ENCODE results near the gene ZNF705A.
"Not testable (repeated sequence)": the region's sequence is repeated elsewhere in the genome, so short reads cannot be mapped to it uniquely, and the experiment has no call there.

The ZNF705A gene

GRCh38 chr12:8143261-8143660 lies 13.6 kb upstream of the ZNF705A start:
- H3K4me3 ChIP-seq (replicated peaks in 1 of 2; ENCODE audit: low read depth in 2 of 2, low read length in 2 of 2): no peak overlapping the region
- DNase-seq (ENCODE audit: low read depth in 2 of 2): no peak
- no peak for TF ChIP-seq CTCF (IDR thresholded peaks at IDR 0.05; ENCODE audit: low read depth, low read length)

GRCh38 chr12:8145754-8146441 lies 10.9 kb upstream of the ZNF705A start:
- DNase-seq (ENCODE audit: low read depth in 2 of 2): peak; percentile 81 to 93
- TF ChIP-seq CTCF (IDR thresholded peaks at IDR 0.05; ENCODE audit: low read depth, low read length): no peak
- H3K4me3 ChIP-seq (replicated peaks in 1 of 2; ENCODE audit: low read depth in 2 of 2, low read length in 2 of 2): peak overlapping the region in 1 of 2 donors; percentile 21

GRCh38 chr12:8146442-8146771 lies 10.4 kb upstream of the ZNF705A start:
- no peak for TF ChIP-seq CTCF (IDR thresholded peaks at IDR 0.05; ENCODE audit: low read depth, low read length)
- no peak for DNase-seq (ENCODE audit: low read depth in 2 of 2)
- peak overlapping the region in 1 of 2 donors; percentile 21 for H3K4me3 ChIP-seq (replicated peaks in 1 of 2; ENCODE audit: low read depth in 2 of 2, low read length in 2 of 2)

GRCh38 chr12:8154526-8154925 lies 2.3 kb upstream of the ZNF705A start:
- TF ChIP-seq CTCF (IDR thresholded peaks at IDR 0.05; ENCODE audit: low read depth, low read length): no peak
- H3K4me3 ChIP-seq (replicated peaks in 1 of 2; ENCODE audit: low read depth in 2 of 2, low read length in 2 of 2): no peak overlapping the region
- no peak for DNase-seq (ENCODE audit: low read depth in 2 of 2)

- no peak for TF ChIP-seq CTCF (IDR thresholded peaks at IDR 0.05; ENCODE audit: low read depth, low read length)
- DNase-seq (ENCODE audit: low read depth in 2 of 2): no peak
- H3K4me3 ChIP-seq (replicated peaks in 1 of 2; ENCODE audit: low read depth in 2 of 2, low read length in 2 of 2): no peak overlapping the region
Measured at GRCh38 chr12:8156416-8156815, 399 bp upstream of the ZNF705A start.

GRCh38 chr12:8157484-8158198 lies 826 bp downstream of the ZNF705A start:
- DNase-seq (ENCODE audit: low read depth in 2 of 2): peak in 1 of 2 donors; percentile 6
- no peak for TF ChIP-seq CTCF (IDR thresholded peaks at IDR 0.05; ENCODE audit: low read depth, low read length)
- no peak overlapping the region for H3K4me3 ChIP-seq (replicated peaks in 1 of 2; ENCODE audit: low read depth in 2 of 2, low read length in 2 of 2)

GRCh38 chr12:8172911-8173310 lies 16.1 kb downstream of the ZNF705A start:
- not testable (repeated sequence) for H3K4me3 ChIP-seq (replicated peaks in 1 of 2; ENCODE audit: low read depth in 2 of 2, low read length in 2 of 2); DNase-seq (ENCODE audit: low read depth in 2 of 2)

Data from cardiac fibroblast (primary cell).